HG02970 (cell line): Measurements from ENCODE around the gene IL13RA1.
"Not testable (repeated sequence)": the region's sequence is repeated elsewhere in the genome, so short reads cannot be mapped to it uniquely, and the experiment has no call there.

ENCODE experiments used
- ATAC-seq: cut with Tn5 transposase; IDR thresholded peaks from one replicate; pipeline ENCODE4 v1.9.1; 2021; ENCODE audit warnings: mild to moderate bottlenecking, moderate library complexity, moderate number of reproducible peaks; ENCODE audit not compliant: unreplicated experiment, low FRiP score

IL13RA1 gene

GRCh38 chrX:118726887-118727685, at the start of gene IL13RA1:
IL13RA1 (plus strand) TSS chrX:118727606; CDS start chrX:118727639, 33 bp downstream.
- ATAC-seq: no peak

- no peak for ATAC-seq
Observed at GRCh38 chrX:118679290-118679689, 48.1 kb upstream of the IL13RA1 start.

GRCh38 chrX:118682258-118683014, 45.0 kb upstream of the IL13RA1 start:
- no peak for ATAC-seq

GRCh38 chrX:118685393-118685792, 42.0 kb upstream of the IL13RA1 start:
- no peak for ATAC-seq

GRCh38 chrX:118688935-118689334, 38.5 kb upstream of the IL13RA1 start:
- ATAC-seq: no peak

- ATAC-seq: no peak
Observed at GRCh38 chrX:118693843-118694242, 33.6 kb upstream of the IL13RA1 start.

- no peak for ATAC-seq
Observed at GRCh38 chrX:118694638-118695037, 32.8 kb upstream of the IL13RA1 start.

GRCh38 chrX:118698516-118699170, 28.8 kb upstream of the IL13RA1 start:
- ATAC-seq: no peak

GRCh38 chrX:118702741-118703140, 24.7 kb upstream of the IL13RA1 start:
- ATAC-seq: no peak

GRCh38 chrX:118706681-118707080, 20.7 kb upstream of the IL13RA1 start:
- ATAC-seq: no peak

GRCh38 chrX:118714521-118714920, 12.9 kb upstream of the IL13RA1 start:
- no peak for ATAC-seq

GRCh38 chrX:118715917-118716316, 11.5 kb upstream of the IL13RA1 start:
- ATAC-seq: not testable (repeated sequence)

GRCh38 chrX:118716833-118717232, 10.6 kb upstream of the IL13RA1 start:
- not testable (repeated sequence) for ATAC-seq

- ATAC-seq: no peak
Observed at GRCh38 chrX:118717678-118718391, 9.6 kb upstream of the IL13RA1 start.

GRCh38 chrX:118718737-118719136, 8.7 kb upstream of the IL13RA1 start:
- no peak for ATAC-seq

GRCh38 chrX:118720058-118720707, 7.2 kb upstream of the IL13RA1 start:
- ATAC-seq: no peak

GRCh38 chrX:118723376-118723775, 4.0 kb upstream of the IL13RA1 start:
- no peak for ATAC-seq

GRCh38 chrX:118724365-118724764, 3.0 kb upstream of the IL13RA1 start:
- no peak for ATAC-seq

GRCh38 chrX:118724775-118725174, 2.6 kb upstream of the IL13RA1 start:
- ATAC-seq: no peak

GRCh38 chrX:118726396-118726795, 1.0 kb upstream of the IL13RA1 start:
- ATAC-seq: no peak
